GM23248 (cell line): Measurements from ENCODE around the gene RTKN2. TPM values are rescaled to one million over a fixed set of nuclear protein-coding genes. Genes with fewer than 3 reads are reported as not detected.
A peak's percentile ranks its signal among the peaks of the same experiment; 100 is the strongest.

ENCODE experiments used
- DNase-seq: peaks from one replicate; pipeline ENCODE4 v3.0.0-alpha.2; 2015
- H2AFZ ChIP-seq: fragments of 200-600 bp; sonication (generic); 2 replicates; pipeline ENCODE4 v1.6.1; 2016; ENCODE audit warnings: antibody characterized with exemption
- H3F3A ChIP-seq: fragments of 200-600 bp; sonication (generic); 2 replicates; pipeline ENCODE4 v1.6.1; 2016; ENCODE audit warnings: mild to moderate bottlenecking, antibody characterized with exemption, mixed run types; ENCODE audit not compliant: insufficient read depth
- H3K27ac ChIP-seq: fragments of 200-600 bp; sonication (generic); 2 replicates; pipeline ENCODE4 v1.5.1; 2016; ENCODE audit warnings: mild to moderate bottlenecking
- H3K27me3 ChIP-seq: fragments of 200-600 bp; sonication (generic); replicated peaks from 2 replicates; pipeline ENCODE4 v1.6.1; 2016; ENCODE audit warnings: mild to moderate bottlenecking; ENCODE audit not compliant: insufficient read depth
- H3K36me3 ChIP-seq: fragments of 200-600 bp; sonication (generic); 2 replicates; pipeline ENCODE4 v1.6.1; 2016; ENCODE audit warnings: low read depth, mild to moderate bottlenecking
- H3K4me1 ChIP-seq: fragments of 200-600 bp; sonication (generic); 2 replicates; pipeline ENCODE4 v1.6.1; 2016; ENCODE audit warnings: mild to moderate bottlenecking; ENCODE audit not compliant: insufficient read depth
- H3K4me2 ChIP-seq: fragments of 200-600 bp; sonication (generic); one replicate; pipeline ENCODE4 v1.6.1; 2016; ENCODE audit warnings: mild to moderate bottlenecking; ENCODE audit not compliant: unreplicated experiment
- H3K4me3 ChIP-seq: fragments of 200-600 bp; sonication (generic); 2 replicates; pipeline ENCODE4 v1.5.1; 2016; ENCODE audit warnings: mild to moderate bottlenecking
- H3K79me2 ChIP-seq: fragments of 200-600 bp; sonication (generic); 2 replicates; pipeline ENCODE4 v1.6.1; 2016; ENCODE audit warnings: mild to moderate bottlenecking; ENCODE audit not compliant: insufficient read depth
- H3K9ac ChIP-seq: fragments of 200-600 bp; sonication (generic); 2 replicates; pipeline ENCODE4 v1.6.1; 2016; ENCODE audit warnings: mild to moderate bottlenecking
- H3K9me2 ChIP-seq: fragments of 200-600 bp; sonication (generic); 2 replicates; pipeline ENCODE4 v1.6.1; 2016; ENCODE audit warnings: mixed run types, mild to moderate bottlenecking, moderate library complexity; ENCODE audit not compliant: insufficient read depth
- H3K9me3 ChIP-seq: fragments of 200-600 bp; sonication (generic); one replicate; pipeline ENCODE4 v1.6.1; 2017; ENCODE audit warnings: low read depth
- H4K20me1 ChIP-seq: fragments of 200-600 bp; sonication (generic); 2 replicates; pipeline ENCODE4 v1.6.0; 2016; ENCODE audit not compliant: insufficient read depth
- EZH2 ChIP-seq: fragments of 200-600 bp; sonication (generic); IDR thresholded peaks from 2 replicates; pipeline ENCODE4 v1.6.1; 2018; ENCODE audit warnings: antibody characterized with exemption, mild to moderate bottlenecking; ENCODE audit not compliant: insufficient read depth, poor library complexity, severe bottlenecking
- EZH2phosphoT487 ChIP-seq: fragments of 200-600 bp; sonication (generic); IDR thresholded peaks from 2 replicates; pipeline ENCODE4 v1.6.1; 2018; ENCODE audit warnings: antibody characterized with exemption, moderate library complexity, mild to moderate bottlenecking, low read depth; ENCODE audit not compliant: insufficient read depth
- WGBS, 2 experiments: methylation state at CpG; one replicate each; pipeline ENCODE4 v1.1.6; 2015 to 2017; ENCODE audit warnings: low lambda C conversion rate in 2 of 2, low coverage in 1 of 2; ENCODE audit errors: missing lambda C conversion rate in 2 of 2; 5-methylcytosine and 5-hydroxymethylcytosine counted together
- in situ Hi-C: fragments of 300-500 bp; cut with MboI; formaldehyde crosslinking; loops from 2 replicates; pipeline ENCODE4 v1.15.0; 2020
- polyA plus RNA-seq: library from polyadenylated mRNA; unstranded; fragments of >200 nt; fragmentation: Nextera tagmentation; extraction: Ambion mirVana; gene quantifications from 2 replicates; pipeline ENCODE4 v1.2.1, GENCODE V29; 2016
- total RNA-seq: library from RNA; depleted of rRNA; stranded (reverse); fragments of >200 nt; shearing (Covaris generic); gene quantifications from 2 replicates; pipeline ENCODE4 v1.2.3, GENCODE V29; 2014

The RTKN2 gene
- total and polyA plus RNA-seq, 2 experiments from 2014 or later = 0.11 to 0.15 TPM

DNA sequence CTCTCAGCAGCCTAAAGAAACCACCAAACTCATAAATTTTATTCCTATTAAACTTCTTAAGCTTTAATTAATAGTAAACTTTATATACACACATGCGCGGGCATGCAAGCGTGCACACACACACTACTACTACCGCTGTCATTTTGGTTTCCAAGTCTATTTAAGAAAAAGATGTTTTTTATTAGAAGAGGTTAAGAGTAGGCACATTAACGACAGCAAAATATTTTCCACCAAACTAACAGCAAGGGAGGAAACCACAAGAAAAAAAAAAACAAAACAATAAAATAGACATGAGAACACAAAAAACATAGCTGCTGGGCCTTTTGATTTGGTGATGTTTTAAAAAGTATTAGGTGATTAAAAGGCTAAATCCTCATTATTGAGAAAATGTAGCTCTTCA, 28.6 kb downstream of the RTKN2 start:
- Histone ChIP-seq H3K9me2 (no peaks in the 10 kb centered on the region), H3K4me2 (peak overlapping the region; percentile 40), H4K20me1 (no peaks in the 10 kb centered on the region), H3K27me3 (no peaks in the 10 kb centered on the region), H3K27ac (no peak overlapping the region), H3F3A (peaks cover 8% of the 10 kb centered on the region), H3K4me3 (no peak overlapping the region), H3K4me1 (peaks cover 34% of the 10 kb centered on the region), H3K79me2 (no peaks in the 10 kb centered on the region), H2AFZ (peak overlapping the region; percentile 54), H3K36me3 (no peaks in the 10 kb centered on the region), H3K9ac (no peak overlapping the region), H3K9me3 (no peaks in the 10 kb centered on the region)
- peak; percentile 46 for DNase-seq
- in situ Hi-C loops = loop anchor here (10.0 to 25.0 kb wide), 3 partner anchors 195 to 478 kb away; partner anchors contain the start of gene ARID5B
- WGBS, 2 experiments = 12 to 18% methylated on average over 5 of the region's 5 CpGs
- TF ChIP-seq EZH2 (no peak), EZH2phosphoT487 (no peak)

DNA sequence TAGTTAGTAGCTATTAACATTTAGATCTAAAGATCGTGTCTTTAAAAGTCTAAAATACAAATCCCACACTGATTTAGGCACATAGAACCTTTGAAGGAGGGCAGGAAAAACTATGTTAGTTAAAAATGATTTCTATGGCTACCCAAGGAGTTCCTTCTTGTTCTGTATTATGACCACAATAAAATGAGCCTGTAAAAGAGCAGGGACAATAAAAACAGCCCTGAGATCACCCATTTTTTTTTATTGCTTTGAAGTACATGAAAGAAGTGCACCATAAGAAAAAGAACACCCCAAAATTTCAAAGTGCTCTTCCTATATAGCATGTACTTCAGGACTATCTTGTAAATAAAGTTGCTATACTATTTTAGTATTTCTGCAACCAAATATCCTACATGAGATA, 29.8 kb downstream of the RTKN2 start:
- DNase-seq = no peak
- H4K20me1 ChIP-seq = no peaks in the 10 kb centered on the region
- no peaks in the 10 kb centered on the region for H3K36me3 ChIP-seq
- H3K9ac ChIP-seq = no peak overlapping the region
- H3K4me1 ChIP-seq = peaks cover 34% of the 10 kb centered on the region
- no peaks in the 10 kb centered on the region for H3K9me2 ChIP-seq
- WGBS, 2 experiments = 92 to 95% methylated on average over 1 of the region's 1 CpG
- no peak overlapping the region for H3K27ac ChIP-seq
- no peaks in the 10 kb centered on the region for H3K9me3 ChIP-seq
- H3K4me3 ChIP-seq = no peak overlapping the region
- H3K79me2 ChIP-seq = no peaks in the 10 kb centered on the region
- no peak overlapping the region for H3K4me2 ChIP-seq
- no peak for TF ChIP-seq EZH2phosphoT487
- no peaks in the 10 kb centered on the region for H3K27me3 ChIP-seq
- H2AFZ ChIP-seq = no peak overlapping the region
- in situ Hi-C loops = loop anchor here (25.0 kb wide), 2 partner anchors 327 to 477 kb away; partner anchors contain the start of gene ARID5B
- peaks cover 10% of the 10 kb centered on the region for H3F3A ChIP-seq

DNA sequence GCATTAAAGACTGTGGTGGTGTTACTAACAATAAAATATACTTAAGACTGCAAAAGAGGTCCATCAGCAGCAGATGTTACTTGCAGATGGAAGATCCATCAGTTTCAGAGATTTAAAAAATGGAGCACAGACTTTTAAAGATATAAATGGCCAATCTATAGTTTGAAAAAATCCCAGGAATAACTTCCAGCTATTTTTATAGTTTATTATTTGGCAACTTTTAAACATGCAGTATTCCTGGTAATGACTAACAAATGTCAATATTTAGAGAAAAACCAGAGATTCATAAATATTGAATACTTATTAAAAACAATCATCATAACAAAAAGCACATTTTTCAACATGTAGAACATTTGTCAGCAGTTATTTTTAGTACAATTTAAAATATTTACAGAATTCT, 30.7 kb downstream of the RTKN2 start:
- in situ Hi-C loops = loop anchor here (25.0 kb wide), 2 partner anchors 326 to 476 kb away; partner anchors contain the start of gene ARID5B
- H3K9me2 ChIP-seq = no peaks in the 10 kb centered on the region
- no peak overlapping the region for H3K27ac ChIP-seq
- H3K4me3 ChIP-seq = no peak overlapping the region
- H3K27me3 ChIP-seq = no peaks in the 10 kb centered on the region
- peaks cover 36% of the 10 kb centered on the region for H3K4me1 ChIP-seq
- no peak overlapping the region for H3K9ac ChIP-seq
- DNase-seq = no peak
- H3K36me3 ChIP-seq = no peaks in the 10 kb centered on the region
- no peaks in the 10 kb centered on the region for H4K20me1 ChIP-seq
- H3K4me2 ChIP-seq = no peak overlapping the region
- peaks cover 12% of the 10 kb centered on the region for H3F3A ChIP-seq
- H3K79me2 ChIP-seq = no peaks in the 10 kb centered on the region
- H2AFZ ChIP-seq = no peak overlapping the region
- no peaks in the 10 kb centered on the region for H3K9me3 ChIP-seq
- TF ChIP-seq EZH2phosphoT487 (no peak), EZH2 (no peak)

DNA sequence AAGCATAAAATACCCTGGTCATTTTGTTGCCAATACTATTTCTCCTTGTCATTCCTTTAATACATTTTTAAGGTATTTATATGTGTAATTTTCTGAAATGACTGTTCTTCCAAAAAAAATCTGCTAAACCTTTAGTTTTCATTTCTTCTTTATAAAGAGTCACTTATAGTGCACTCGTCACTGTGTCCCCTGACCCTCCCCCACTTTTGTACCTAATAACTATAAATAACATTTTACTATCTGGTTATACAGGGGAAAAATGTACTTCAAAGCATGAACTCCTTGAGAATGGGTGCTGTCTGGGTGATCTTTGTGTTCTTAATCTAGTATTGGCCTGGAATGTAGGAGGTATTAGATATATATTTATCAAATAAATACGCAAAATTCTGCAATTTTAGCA, 31.1 kb downstream of the RTKN2 start:
- no peaks in the 10 kb centered on the region for H3K9me3 ChIP-seq
- 95 to 98% methylated on average over 2 of the region's 2 CpGs for WGBS, 2 experiments
- in situ Hi-C loops = loop anchor here (25.0 kb wide), 2 partner anchors 325 to 475 kb away; partner anchors contain the start of gene ARID5B
- H3K79me2 ChIP-seq = no peaks in the 10 kb centered on the region
- no peaks in the 10 kb centered on the region for H3K27me3 ChIP-seq
- no peak overlapping the region for H3K4me3 ChIP-seq
- no peak overlapping the region for H2AFZ ChIP-seq
- no peak overlapping the region for H3K9ac ChIP-seq
- H4K20me1 ChIP-seq = no peaks in the 10 kb centered on the region
- H3K9me2 ChIP-seq = no peaks in the 10 kb centered on the region
- H3F3A ChIP-seq = peaks cover 16% of the 10 kb centered on the region
- no peak for DNase-seq
- H3K27ac ChIP-seq = no peak overlapping the region
- H3K4me2 ChIP-seq = no peak overlapping the region
- no peaks in the 10 kb centered on the region for H3K36me3 ChIP-seq
- TF ChIP-seq EZH2phosphoT487 (no peak), EZH2 (no peak)
- H3K4me1 ChIP-seq = peaks cover 40% of the 10 kb centered on the region

DNA sequence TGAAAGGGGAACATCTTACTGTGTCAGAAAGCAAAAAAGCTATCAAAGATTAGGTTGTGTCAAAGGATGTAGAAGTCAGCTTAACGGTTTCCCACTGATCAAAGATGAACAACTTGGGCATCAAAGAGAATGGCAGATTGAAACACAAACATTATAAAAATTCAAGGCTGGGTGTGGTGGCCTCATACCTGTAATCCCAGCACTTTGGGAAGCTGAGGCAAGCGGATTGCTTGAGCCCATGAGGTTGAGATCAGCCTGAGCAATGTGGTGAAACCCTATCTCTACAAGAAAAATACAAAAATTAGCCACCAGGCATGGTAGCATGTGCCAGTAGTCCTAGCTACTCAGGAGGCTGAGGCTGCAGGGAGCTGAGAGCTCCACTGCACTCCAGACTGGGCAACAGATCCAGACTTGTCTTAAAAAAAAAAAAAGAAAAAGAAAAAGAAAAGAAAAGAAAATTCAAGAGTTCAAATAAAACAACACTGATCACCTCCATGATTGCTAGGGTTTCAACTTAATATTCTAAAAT, 34.5 kb downstream of the RTKN2 start:
- H3K4me1 ChIP-seq = peaks cover 56% of the 10 kb centered on the region
- H3K27ac ChIP-seq = no peak overlapping the region
- H3K4me2 ChIP-seq = peak overlapping the region; percentile 42
- peak overlapping the region; percentile 42; the same call in 1 of the 2 replicates for H2AFZ ChIP-seq
- no peaks in the 10 kb centered on the region for H3K9me3 ChIP-seq
- TF ChIP-seq EZH2phosphoT487 = no peak
- no peak for TF ChIP-seq EZH2
- no peaks in the 10 kb centered on the region for H3K9me2 ChIP-seq
- in situ Hi-C loops = loop anchor here (25.0 kb wide), 2 partner anchors 322 to 472 kb away; partner anchors contain the start of gene ARID5B
- H3K4me3 ChIP-seq = peak overlapping the region; percentile 22; the same call in 1 of the 2 replicates
- no peaks in the 10 kb centered on the region for H3K36me3 ChIP-seq
- peaks cover 44% of the 10 kb centered on the region for H3F3A ChIP-seq
- no peaks in the 10 kb centered on the region for H4K20me1 ChIP-seq
- DNase-seq = no peak
- WGBS, 2 experiments = 93 to 100% methylated on average over 2 of the region's 2 CpGs
- H3K27me3 ChIP-seq = no peaks in the 10 kb centered on the region
- no peak overlapping the region for H3K9ac ChIP-seq
- no peaks in the 10 kb centered on the region for H3K79me2 ChIP-seq
